ENCODE measurements around the gene AKAP6.

The AKAP6 gene

DNA sequence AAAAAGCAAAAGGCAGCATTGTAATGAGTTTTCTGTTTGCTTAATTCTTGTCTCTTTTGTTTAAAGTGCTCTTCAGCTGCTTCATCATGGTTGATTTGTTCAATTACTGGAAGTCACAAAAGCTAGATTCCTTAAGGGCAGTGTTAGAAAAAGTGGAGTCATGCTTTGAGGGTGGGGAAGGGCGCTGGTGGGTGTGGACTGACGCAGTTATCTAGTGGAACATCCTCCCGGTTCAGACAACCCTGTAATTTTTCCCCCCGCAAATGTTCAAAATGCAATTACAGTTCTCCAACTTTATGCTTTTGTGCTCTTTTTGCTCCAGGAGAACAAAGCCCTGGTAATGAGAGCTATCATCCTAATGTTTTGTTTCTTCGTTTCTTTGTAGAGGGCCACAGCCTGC lies 2.1 kb downstream of the AKAP6 start:
- DNase-seq = peak; percentile 88

DNA sequence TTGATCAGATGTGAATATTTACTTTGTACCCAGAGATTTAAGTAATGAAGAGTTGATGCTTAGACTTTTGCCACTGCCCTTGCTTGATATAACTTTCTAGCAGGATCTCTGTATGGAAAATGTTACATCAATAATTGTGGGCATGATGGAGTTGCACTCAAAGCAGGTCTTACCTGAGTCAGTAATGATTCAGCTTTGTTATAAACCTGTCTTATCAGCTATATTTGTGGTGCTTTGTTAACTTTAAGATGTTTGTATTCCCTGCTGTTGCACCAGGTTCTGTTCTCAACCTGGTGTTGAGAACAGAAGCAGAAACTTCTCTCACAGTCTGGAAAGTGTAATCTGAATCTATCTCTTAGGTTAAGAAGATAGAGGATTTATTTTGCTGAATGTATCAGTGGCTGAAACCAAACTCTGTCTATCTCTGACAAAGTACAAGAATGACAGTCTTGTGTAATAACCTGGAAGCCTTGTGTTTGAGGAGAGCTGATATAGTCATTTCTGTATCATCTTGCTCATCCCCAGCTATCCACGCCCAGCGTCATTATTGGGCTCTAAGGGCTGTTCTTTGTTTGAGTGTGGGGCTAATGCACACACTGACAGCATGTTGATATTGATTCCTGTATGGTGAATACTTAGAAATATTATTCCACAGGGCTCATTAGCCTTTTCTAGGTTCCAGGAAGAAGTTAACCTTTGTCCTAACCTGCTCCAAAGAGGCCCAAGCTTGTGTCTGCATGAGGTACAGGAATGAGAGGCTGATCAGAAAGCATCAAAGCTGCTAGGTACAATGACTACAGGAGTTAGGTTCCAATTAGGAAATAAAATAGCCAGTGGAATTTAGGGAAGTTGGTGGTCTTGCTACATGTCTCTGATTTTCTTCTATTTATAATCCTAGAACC lies 3.6 kb downstream of the AKAP6 start:
- DNase-seq = no peak

DNA sequence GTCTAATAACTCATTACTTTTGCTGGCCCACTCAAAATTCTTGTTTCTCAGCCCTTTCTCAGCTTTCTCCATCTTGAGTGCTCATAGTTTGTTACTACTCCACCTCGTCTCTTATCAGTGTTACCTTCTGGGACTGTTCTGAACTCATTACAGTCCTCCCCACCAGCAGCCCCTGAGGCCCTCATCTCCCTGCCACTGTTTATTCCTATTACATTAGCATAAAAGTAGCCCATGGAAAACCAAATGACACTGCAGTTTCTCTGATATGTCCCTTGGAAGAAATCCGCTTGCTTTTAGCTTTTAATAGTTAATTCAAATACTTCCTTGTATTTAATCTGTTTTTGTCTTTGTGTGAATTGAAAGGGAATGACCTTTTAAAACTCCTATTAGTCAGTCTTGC lies 7.6 kb downstream of the AKAP6 start:
- no peak for DNase-seq

DNA sequence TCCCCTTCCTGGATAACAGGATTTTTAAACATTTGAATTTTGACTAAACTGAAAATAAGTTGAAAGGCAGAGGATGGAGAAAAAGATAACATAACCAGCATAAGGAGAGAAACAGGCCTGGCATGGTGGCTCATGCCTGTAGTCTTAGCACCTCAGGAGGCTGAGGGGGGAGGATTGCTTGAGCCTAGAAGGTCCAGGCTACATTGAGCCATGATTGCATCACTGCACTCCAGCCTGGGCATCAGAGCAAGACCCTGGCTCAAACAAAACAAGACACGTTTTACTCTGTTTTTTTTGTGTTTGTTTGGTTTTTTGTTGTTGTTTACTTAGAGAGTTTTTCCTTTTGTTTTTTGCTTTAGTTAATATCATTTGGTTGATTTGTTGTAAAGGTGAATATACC lies 8.7 kb downstream of the AKAP6 start:
- no peak for DNase-seq

DNA sequence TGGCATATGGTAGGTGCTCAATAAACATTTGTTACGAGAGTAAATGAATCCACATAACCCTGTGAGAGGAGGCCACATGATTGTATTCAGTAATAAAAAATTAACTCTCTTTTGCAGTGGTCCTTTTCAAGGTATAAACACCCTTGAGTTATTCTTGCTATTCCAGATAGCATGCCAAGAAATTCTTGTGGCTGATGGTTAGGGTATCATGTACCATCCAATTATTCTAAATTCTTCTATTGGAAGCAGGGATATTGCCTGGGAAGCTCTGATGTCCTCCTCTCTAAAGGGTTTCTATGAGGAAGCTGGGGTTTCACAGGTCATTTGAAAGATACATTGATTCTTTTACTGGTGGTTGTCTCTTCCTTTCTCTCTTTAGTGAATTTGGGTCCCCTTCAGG lies 10.1 kb downstream of the AKAP6 start:
- no peak for DNase-seq

DNA sequence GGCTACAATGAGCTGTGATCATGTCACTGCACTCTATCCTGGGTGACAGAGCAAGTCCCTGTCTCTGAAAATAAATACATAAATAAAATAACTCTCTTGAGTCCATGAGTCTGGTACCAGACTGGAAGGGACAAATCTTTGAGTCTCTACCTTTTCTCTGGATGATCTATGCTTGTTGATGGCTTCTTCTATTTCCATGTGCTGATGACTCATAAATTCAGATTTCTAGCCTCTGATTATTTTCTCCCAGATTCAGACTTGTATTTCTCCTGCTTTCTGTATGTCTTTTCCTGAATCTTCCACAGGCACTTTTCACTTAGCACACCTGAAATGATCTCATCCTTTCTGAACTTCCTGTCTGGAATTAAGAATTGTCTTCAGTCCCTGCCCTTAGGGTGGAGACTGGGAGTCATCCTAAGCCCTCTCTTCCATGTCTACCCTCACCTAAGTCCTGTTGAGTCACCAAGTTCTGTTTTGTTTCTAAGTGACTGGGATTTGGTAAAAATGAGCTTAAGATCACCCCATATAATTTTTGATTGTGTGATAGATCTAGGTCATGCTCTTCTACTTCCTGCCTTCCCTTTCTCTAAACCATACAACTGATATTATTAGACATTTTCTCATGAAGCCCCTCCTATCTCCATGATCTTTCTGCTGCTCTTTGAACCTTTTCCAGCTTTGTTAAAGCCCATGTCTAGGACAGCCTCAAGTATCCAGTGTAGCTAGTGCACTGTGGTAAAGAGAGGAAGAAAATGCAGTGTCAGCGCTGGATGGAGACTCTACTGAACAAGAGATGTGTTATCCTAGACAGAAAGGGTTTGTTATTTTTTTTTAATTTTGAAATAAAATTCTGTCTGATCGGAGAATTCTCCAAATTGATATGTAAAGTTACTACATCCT lies 13.1 kb downstream of the AKAP6 start:
- no peak for DNase-seq

DNA sequence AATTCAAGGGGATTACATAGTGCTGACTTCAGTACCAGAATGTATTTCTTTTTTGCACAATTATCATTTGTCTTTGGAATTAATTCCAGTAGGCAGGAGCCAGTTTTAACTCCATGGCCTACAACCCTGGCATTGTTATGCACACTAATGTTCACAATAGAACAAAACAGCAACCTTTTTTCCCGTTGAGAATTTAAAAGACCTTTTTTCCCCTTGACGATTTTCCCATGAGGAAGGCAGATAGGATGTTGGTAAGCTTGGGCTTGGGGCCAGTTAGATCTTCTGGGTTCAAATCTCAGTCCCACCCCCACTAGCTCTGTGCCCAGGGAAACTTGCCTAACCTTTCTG lies 13.7 kb downstream of the AKAP6 start:
- no peak for DNase-seq

DNA sequence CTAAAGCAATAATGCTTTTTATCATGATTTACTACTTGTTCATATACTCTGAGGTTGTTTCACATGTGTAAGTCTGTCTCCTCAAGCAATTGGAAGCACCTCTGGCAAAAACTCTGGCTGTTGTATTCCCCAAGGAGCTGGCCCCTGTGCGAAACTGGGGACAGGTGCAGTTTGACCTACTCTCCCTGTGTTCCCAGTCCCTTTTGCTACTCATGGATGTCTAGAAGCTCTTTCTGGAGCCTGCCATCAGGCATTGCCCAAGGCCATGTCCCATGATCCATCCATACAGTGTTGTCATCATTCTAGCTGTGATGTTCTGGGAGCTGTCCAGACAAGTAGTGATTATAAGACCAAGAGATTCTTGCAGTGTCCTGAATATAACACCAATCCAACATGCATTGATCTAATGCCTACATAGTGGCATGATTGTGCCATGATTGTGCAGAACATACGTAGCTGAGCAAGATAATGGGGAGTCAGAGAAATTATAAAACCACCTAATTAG lies 14.9 kb downstream of the AKAP6 start:
- DNase-seq = no peak

DNA sequence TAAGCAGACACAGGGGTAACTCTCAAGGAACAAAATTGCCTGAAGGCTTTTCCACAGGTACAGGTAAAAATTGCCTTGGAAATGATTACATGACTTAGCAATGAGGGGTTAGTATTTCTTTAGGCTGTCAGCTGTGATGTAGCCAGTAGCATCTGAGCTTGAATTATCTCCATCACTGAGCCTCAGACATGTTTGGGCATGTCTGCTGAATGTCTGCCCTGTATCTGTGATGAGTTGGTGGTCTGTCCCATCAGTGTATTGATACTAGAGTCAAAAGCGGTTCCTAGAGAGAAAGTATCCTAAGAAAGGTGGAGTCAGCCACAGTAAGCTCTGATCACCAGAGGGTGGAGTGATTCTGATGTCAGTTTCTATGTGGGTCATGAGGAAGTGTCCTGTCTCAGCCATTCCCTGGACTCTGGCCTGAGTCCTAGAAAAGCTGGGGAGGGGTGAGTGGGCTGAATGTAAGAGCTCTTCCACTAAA lies 16.3 kb downstream of the AKAP6 start:
- no peak for DNase-seq

DNA sequence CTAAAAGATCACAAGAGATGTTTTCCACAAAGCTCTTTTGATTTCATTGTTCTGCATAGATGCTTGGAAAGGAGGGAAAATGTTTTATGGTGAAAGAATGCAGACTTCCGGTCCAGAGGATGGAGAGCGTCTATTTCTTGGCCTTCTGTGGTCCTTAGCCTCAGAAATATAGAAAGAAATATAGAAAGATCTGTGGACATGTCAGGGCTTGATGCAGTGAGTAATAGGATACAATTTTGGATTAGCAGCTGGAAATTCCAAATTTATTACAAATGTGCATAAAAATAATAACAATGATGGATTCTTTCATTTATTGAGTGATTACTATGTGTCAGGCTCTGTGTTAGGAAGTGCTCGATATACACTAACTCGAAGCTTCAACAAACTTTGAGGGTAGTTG lies 20.2 kb downstream of the AKAP6 start:
- no peak for DNase-seq

DNA sequence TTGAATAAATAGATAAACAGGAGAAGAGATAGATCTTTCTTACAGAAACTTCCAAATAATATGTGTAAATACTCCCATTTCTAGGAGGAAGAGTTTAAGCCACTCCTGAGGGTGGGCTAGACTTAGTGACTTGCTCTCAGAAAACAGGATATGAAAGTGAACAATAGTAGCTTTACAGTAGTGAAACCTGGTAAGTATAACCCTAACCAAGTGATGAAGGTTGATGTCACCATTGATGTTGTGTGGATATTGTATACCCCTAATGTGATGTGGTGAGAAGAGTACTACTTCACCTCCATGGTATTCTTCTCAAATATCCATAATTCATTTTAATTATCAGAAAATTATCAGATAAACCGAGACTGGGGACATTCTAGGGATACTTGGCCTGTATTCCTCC lies 20.9 kb downstream of the AKAP6 start:
- no peak for DNase-seq

DNA sequence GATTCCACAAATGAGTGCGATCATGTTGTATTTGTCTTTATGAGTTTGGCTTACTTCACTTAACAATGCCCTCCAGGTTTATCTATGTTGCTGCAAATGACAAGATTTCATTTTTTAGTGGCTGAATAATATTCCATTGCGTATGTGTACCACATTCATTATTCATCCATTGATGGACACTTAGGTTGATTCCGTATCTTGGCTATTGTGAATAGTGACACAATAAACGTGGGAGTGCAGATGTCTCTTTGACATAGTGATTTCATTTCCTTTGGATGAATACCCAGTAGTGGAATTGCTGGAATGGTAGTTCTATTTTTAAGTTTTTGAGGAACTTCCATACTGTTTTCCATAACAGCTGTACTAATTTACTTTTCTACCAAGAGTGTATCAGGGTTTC lies 23.5 kb downstream of the AKAP6 start:
- DNase-seq = no peak

DNA sequence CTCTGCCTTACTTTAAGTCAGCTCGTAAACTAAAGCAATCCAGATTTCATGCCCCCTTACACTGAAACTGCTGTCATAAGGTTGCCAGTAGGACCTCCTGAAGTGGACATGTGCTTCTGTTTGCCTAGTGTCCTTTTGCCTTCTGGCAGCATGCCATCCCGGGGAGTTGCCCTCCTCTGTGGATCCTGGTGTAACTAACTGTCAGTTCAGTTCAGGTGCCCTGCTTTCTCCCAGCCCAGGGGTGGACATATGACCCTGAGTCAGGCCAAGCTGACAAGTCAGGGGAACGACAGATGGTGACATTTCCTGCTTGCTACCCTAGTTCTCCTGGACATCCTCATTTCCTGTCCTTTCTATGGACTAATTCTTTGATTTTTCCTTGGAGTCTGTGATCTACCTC lies 25.6 kb downstream of the AKAP6 start:
- peak; percentile 99 for DNase-seq

DNA sequence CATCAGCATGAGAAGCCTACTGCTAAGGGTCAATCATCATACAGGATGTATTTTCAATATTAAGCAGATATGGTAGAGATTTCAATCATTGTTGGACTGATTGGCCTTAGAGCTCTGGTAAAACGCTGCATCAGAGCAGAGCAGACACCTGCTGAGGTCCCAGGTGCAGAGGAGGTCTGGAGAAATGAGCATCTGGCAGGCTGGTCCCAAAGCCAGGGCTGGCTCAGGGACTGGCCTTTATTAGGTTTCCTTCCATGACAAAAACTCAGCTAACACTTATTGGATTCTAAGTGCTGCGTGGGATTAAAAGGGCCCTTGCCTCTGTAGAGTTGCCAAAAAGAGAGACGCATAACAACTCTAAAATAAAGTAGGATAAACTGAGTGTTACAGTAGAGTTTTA lies 29.7 kb downstream of the AKAP6 start:
- no peak for DNase-seq

DNA sequence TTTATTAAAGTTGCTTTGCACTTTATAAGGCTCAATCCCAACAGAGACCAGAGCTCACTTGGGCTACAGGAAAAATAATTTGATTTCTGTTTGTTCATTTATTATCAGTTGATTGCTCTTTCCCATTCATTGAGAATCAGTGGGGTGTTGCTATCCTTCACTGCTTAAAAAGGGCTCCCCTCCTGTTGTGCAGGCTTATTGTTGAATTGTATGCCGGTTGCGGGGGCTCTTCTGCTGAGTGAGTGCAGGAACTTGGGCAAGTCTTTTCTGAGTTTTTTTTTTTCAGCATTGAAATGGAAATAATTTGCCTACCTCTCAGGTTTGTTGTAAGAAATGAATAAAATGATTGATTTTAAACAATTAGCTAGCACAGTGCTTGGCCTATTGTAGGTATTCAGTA lies 32.6 kb downstream of the AKAP6 start:
- no peak for DNase-seq

DNA sequence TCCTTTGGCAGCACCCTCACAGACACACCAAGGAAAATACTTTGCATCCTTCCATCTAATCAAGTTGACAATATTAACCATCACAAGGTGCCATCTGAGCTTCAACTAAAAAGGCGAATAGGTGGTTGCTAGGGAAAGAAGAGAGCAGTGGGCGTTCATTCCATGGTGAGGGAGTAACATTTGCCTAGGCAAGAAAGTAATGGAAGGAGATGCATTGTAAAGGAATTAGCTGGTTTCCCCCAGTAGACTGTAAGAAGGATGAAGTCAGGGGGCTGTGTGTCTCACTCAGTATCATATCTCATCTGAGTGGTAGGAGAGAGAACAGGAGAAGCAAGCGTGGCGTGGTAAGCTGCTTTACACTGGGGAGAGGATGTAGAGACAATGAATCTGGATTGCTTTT lies 34.7 kb downstream of the AKAP6 start:
- no peak for DNase-seq

DNA sequence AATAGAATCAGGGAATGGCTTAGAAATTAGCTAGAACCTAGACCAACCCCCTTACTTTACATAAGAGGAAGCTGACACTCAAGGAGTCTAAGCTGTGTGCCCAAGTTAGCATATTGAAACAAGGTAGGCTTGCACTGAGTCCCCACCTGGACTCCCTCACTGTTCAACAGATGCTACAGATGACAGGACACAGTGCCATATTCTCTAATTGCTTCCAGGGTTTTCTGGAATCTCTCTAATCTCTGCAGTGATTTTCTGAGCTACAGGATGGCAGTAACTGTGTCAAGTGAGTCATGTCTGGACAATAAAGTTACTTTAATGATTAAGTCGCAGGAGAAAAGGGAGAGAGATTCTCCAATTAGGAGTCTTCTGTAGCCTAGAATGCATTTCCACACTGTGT lies 35.8 kb downstream of the AKAP6 start:
- no peak for DNase-seq

DNA sequence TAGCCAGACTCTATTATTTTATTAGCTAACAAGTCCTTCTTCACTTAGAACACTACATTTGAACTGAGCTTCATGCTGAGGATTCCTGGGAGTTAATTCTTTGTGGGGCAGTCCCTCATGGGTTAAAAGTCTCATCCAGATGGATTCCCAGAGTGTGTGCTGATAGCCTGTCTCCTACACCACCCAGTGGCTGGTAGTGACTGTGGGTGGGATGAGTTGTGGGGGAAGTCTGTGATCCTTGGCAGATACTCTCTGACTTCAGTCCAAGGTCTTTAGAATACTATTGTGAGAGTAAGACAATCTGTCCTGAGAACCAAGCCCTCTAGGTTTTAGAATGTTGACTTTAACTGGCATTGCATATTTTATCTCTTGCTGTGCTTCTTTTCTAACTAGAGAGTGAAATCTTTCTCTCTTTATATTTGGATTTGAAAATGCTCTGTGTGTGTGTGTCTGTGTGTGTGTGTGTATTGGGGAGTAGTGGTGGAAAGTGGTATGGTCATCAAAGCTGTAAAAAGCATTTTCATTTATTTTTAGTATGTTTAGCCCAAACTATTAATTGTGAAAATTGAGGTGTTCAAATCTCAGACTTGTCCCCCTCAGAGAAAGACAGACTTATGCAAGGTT lies 37.3 kb downstream of the AKAP6 start:
- peak; percentile 98 for DNase-seq

DNA sequence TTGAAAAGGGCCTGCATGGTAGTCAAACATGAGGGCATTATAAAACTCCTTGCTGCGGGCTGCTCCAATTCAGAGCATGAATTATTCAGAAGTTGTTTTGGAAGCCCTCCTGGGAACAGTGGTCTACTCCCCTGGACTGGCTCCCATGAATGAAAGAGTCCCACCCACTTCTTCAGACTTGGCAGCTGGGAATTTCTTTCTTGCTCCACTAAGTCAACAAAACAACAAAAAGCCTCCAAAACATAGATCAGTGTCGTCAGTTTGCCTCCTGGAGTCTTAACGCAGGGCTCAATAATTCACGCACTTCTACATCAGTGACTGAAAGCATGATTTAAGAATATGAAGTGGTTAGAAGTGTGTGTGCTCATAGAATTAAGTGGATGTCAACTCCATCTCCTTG lies 37.9 kb downstream of the AKAP6 start:
- DNase-seq = peak; percentile 72

DNA sequence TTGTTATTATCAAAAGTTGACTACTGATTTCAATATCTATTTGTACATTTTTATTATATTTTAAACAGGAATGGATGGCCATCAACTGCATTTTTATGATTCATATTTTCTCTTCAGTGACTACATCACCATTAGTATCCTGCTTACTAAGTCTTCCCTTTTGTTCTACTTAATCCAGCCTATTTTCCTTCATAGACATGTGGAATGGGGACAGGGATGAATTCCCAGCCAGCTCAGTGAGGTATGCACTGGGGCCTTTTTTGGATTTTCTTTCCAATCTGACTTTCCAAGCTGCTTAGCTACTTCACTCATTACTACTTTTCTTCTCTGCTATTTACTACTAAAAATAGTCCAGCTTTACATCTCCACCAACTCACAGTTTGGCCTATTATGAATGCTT lies 38.4 kb downstream of the AKAP6 start:
- DNase-seq = no peak

DNA sequence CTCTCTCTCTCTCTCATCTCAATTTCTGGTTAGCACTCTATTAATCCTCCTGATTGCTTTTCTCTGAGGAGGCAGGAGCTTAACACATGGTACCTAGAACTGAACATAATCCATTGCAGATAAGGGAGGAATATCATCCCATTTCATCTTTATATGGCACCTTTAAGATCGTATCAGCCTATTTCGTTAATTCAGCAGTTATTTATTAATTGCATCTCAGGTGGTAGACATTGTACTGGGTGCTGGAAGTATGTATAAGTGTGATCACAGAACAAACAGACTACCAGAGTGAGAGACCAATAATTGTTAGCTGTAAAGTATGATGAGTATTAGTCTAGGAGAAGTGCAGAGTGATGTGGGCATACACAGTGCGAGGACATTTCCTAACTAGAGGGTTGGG lies 39.0 kb downstream of the AKAP6 start:
- DNase-seq = no peak

DNA sequence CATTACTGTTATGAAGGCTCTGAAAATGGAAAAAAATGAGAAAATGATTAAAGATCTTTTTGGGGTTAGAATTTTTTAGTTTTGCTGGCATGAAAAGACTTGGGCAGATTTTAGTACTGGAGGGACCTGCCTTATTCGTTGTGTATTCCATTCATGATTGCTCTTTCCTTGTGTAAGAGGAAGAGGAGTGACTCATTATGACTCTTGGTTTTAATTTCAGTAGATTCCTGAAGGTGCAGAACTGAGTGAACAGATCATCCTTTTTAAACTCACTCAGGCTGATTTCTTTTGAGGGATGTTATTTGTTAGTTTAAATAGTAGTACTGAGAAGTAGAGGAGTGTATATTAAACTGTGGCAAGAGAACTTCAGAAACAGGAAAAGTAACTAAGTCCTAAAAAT lies 41.6 kb downstream of the AKAP6 start:
- peak; percentile 25 for DNase-seq

DNA sequence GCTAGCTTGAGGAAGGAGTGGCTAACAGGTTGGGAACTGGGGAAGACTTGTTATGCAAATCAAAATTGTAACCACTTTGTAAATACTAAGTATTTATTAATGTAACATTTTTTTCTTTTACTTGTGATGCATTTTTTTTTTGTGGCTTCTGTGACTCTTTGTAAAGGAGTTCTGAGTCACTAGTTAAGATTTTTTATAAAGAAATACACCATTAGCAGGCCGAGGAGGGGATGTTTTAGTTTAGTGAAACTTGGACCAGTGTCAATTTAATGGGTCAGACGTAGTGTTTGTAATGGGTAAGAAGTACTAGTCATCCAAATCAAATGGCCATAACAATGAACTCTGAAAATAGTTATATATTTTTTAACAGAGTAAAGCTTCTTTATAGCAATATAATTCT lies 43.1 kb downstream of the AKAP6 start:
- no peak for DNase-seq

All from NCI-H2029 (cell line).